ENCODE results near the gene MGAT4C. TPM values are rescaled to one million over a fixed set of nuclear protein-coding genes. Genes with fewer than 3 reads are reported as not detected.
"Not testable (repeated sequence)": the region's sequence is repeated elsewhere in the genome, so short reads cannot be mapped to it uniquely, and the experiment has no call there.

Gene MGAT4C
- total RNA-seq, 2 donors from 2014 or later: 0.11 to 1.8 TPM

DNA sequence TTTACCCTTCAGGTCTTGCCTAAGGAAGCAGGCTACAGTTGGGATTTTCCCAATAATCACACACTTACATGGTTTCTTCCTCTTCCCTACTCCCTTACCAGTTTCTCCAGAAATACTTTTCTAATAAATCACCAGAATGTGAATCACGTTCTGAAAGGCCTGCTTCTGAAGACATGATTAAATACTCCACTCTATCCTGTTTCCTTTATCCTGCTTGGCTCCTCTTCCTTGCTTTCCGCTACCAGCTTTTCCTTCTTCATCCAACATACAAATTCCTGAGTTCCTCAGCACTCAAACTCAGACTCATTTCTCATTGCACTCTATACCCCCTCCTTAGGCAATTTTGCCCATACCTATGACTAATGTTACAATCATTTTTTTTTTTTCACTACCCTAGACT lies 118.3 kb downstream of the MGAT4C start:
- Mint-ChIP-seq H3K9me3 (no peaks in the 10 kb centered on the region), H3K36me3 (ENCODE audit: low read depth) (no peaks in the 10 kb centered on the region), H3K27ac (no peak overlapping the region), H3K27me3 (ENCODE audit: insufficient read depth) (no peaks in the 10 kb centered on the region), H3K4me1 (peaks cover 2% of the 10 kb centered on the region), H3K4me3 (no peak overlapping the region)
- Histone ChIP-seq H3K9me3 (ENCODE audit: control insufficient read depth, low read length) (no peaks in the 10 kb centered on the region), H3K27ac (ENCODE audit: low read depth, low read length) (no peak overlapping the region), H3K27me3 (ENCODE audit: control insufficient read depth, insufficient read depth, low read length, poor library complexity, severe bottlenecking) (no peaks in the 10 kb centered on the region), H3K4me1 (ENCODE audit: control insufficient read depth, insufficient read depth, low read length) (no peaks in the 10 kb centered on the region), H3K4me3 (ENCODE audit: low read length) (no peak overlapping the region), H3K9ac (ENCODE audit: extremely low read depth, low read length, poor library complexity, severe bottlenecking) (no peak overlapping the region), H3K36me3 (ENCODE audit: control insufficient read depth, insufficient read depth, low read length) (no peaks in the 10 kb centered on the region)
- WGBS, 2 experiments (ENCODE audit: insufficient coverage in 1 of 2, insufficient read length in 1 of 2): 82 to 84% methylated on average over 2 of the region's 2 CpGs
- TF ChIP-seq, protein P1, sequence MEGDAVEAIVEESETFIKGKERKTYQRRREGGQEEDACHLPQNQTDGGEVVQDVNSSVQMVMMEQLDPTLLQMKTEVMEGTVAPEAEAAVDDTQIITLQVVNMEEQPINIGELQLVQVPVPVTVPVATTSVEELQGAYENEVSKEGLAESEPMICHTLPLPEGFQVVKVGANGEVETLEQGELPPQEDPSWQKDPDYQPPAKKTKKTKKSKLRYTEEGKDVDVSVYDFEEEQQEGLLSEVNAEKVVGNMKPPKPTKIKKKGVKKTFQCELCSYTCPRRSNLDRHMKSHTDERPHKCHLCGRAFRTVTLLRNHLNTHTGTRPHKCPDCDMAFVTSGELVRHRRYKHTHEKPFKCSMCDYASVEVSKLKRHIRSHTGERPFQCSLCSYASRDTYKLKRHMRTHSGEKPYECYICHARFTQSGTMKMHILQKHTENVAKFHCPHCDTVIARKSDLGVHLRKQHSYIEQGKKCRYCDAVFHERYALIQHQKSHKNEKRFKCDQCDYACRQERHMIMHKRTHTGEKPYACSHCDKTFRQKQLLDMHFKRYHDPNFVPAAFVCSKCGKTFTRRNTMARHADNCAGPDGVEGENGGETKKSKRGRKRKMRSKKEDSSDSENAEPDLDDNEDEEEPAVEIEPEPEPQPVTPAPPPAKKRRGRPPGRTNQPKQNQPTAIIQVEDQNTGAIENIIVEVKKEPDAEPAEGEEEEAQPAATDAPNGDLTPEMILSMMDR (conservative IDR thresholded peaks at IDR 0.05): no peak
- no peak for DNase-seq

DNA sequence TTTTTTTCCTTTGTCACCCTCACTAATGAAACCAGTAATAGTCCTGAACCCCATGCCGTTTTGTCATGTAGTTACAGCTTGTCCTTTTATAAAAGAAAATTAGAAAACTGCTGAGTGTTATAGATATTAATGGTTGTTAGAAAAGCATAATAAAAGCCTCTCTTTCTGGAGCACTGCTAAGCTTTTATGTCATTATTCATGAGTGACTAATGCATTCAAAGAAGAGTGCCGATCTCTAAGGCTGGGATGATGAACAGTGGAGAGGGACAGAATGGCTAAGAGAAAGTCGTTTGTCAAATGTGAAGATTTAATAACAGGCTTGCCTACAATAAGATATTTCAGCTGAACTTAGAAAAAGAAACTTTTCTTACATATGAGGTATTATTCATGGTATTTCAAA lies 121.6 kb downstream of the MGAT4C start:
- Mint-ChIP-seq H3K36me3 (ENCODE audit: low read depth) (no peaks in the 10 kb centered on the region), H3K27me3 (ENCODE audit: insufficient read depth) (no peaks in the 10 kb centered on the region), H3K4me1 (no peaks in the 10 kb centered on the region), H3K9me3 (no peaks in the 10 kb centered on the region), H3K4me3 (no peak overlapping the region), H3K27ac (no peak overlapping the region)
- TF ChIP-seq, protein P1 (conservative IDR thresholded peaks at IDR 0.05): no peak
- no peak for DNase-seq
- Histone ChIP-seq H3K9ac (ENCODE audit: extremely low read depth, low read length, poor library complexity, severe bottlenecking) (no peak overlapping the region), H3K4me1 (ENCODE audit: control insufficient read depth, insufficient read depth, low read length) (no peaks in the 10 kb centered on the region), H3K9me3 (ENCODE audit: control insufficient read depth, low read length) (no peaks in the 10 kb centered on the region), H3K4me3 (ENCODE audit: low read length) (no peak overlapping the region), H3K36me3 (ENCODE audit: control insufficient read depth, insufficient read depth, low read length) (no peaks in the 10 kb centered on the region), H3K27me3 (ENCODE audit: control insufficient read depth, insufficient read depth, low read length, poor library complexity, severe bottlenecking) (no peaks in the 10 kb centered on the region), H3K27ac (ENCODE audit: low read depth, low read length) (no peak overlapping the region)
- 75% methylated on average over 3 of the region's 3 CpGs; no CpG with 5 or more reads in 1 of the 2 experiments for WGBS, 2 experiments (ENCODE audit: insufficient coverage in 1 of 2, insufficient read length in 1 of 2)

DNA sequence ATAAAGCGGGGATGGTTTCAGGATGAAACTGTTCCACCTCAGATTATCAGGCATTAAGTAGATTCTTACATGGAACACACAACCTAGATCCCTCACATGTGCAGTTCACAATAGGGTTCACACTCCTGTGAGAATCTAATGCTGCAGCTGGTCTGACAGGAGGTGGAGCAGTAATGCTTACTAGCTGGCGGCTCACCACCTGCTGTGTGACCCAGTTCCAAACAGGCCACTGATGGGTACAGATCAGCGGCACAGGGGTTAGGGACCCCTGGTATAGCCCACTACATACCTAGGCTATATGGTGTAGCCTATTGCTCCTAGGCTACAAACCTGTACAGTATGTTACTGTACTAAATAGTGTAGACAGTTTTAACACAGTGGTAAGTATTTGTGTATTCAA lies 129.3 kb downstream of the MGAT4C start:
- H3K4me3 ChIP-seq (ENCODE audit: low read length); H3K4me1 ChIP-seq (ENCODE audit: control insufficient read depth, insufficient read depth, low read length); H3K27ac Mint-ChIP-seq; H3K4me3 Mint-ChIP-seq; H3K36me3 ChIP-seq (ENCODE audit: control insufficient read depth, insufficient read depth, low read length); H3K27me3 Mint-ChIP-seq (ENCODE audit: insufficient read depth); H3K9me3 ChIP-seq (ENCODE audit: control insufficient read depth, low read length); H3K27me3 ChIP-seq (ENCODE audit: control insufficient read depth, insufficient read depth, low read length, poor library complexity, severe bottlenecking); H3K36me3 Mint-ChIP-seq (ENCODE audit: low read depth); H3K9ac ChIP-seq (ENCODE audit: extremely low read depth, low read length, poor library complexity, severe bottlenecking); H3K27ac ChIP-seq (ENCODE audit: low read depth, low read length); H3K4me1 Mint-ChIP-seq; H3K9me3 Mint-ChIP-seq: not testable (repeated sequence)
- DNase-seq: peak; percentile 49
- 85% methylated on average over 3 of the region's 3 CpGs; no CpG with 5 or more reads in 1 of the 2 experiments for WGBS, 2 experiments (ENCODE audit: insufficient coverage in 1 of 2, insufficient read length in 1 of 2)

DNA sequence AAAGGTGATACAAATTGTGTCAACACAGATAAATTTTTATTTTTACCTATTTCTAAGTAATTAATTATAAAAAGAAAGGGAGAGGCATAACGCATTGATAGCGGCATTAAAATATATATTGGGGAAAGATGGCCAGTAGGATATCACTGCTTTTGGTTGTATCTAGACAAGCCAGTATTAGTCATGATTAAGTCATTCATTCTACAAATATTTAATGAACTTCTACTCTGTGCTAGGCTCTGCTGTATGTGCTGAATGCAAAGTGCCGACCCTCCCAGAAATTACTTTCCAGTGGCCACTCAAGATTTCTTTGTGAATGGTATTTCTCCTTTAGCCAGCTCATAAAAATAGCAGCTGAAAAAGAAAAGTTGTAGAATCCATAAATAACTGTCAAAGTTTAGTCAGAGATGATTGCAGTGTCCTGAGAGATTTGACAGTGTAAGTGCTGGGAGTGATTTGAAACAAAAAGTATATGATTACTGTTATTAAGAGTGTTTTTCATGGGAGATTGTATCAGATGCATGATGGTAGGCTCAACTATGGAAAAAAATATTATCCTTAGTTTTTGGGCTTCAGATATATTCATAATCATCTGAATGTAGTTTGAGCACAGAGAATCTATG lies 133.2 kb downstream of the MGAT4C start:
- no peaks in the 10 kb centered on the region for H3K9me3 ChIP-seq (ENCODE audit: control insufficient read depth, low read length)
- H3K36me3 ChIP-seq (ENCODE audit: control insufficient read depth, insufficient read depth, low read length): no peaks in the 10 kb centered on the region
- TF ChIP-seq, protein P1 (conservative IDR thresholded peaks at IDR 0.05): no peak
- H3K4me1 Mint-ChIP-seq: no peaks in the 10 kb centered on the region
- no peaks in the 10 kb centered on the region for H3K27me3 Mint-ChIP-seq (ENCODE audit: insufficient read depth)
- H3K27ac Mint-ChIP-seq: no peak overlapping the region
- 79% methylated on average over 3 of the region's 3 CpGs; no CpG with 5 or more reads in 1 of the 2 experiments for WGBS, 2 experiments (ENCODE audit: insufficient coverage in 1 of 2, insufficient read length in 1 of 2)
- H3K36me3 Mint-ChIP-seq (ENCODE audit: low read depth): no peaks in the 10 kb centered on the region
- no peaks in the 10 kb centered on the region for H3K9me3 Mint-ChIP-seq
- H3K4me3 Mint-ChIP-seq: no peak overlapping the region
- H3K4me3 ChIP-seq (ENCODE audit: low read length): no peak overlapping the region
- H3K27me3 ChIP-seq (ENCODE audit: control insufficient read depth, insufficient read depth, low read length, poor library complexity, severe bottlenecking): no peaks in the 10 kb centered on the region
- no peaks in the 10 kb centered on the region for H3K4me1 ChIP-seq (ENCODE audit: control insufficient read depth, insufficient read depth, low read length)
- DNase-seq: no peak
- no peak overlapping the region for H3K9ac ChIP-seq (ENCODE audit: extremely low read depth, low read length, poor library complexity, severe bottlenecking)
- H3K27ac ChIP-seq (ENCODE audit: low read depth, low read length): no peak overlapping the region
